GM12878 (cell line): Measurements from ENCODE around the gene SSBP2. TPM values are rescaled to one million over a fixed set of nuclear protein-coding genes. Genes with fewer than 3 reads are reported as not detected.

ENCODE experiments used
- ATAC-seq: fragments of 200-7000 bp; cut with Tn5 transposase; 3 replicates; pipeline ENCODE4 v1.9.1; 2020; ENCODE audit warnings: mild to moderate bottlenecking, moderate library complexity
- BruUV-seq: library from RNA; stranded (reverse); fragments of 400-500 nt; replicated peaks from 2 replicates; lab custom pipeline; 2021; lab: Mats Ljungman, UMichigan
- CTCF ChIA-PET: fragments of 300-600 bp; sonication (Branson Sonifier 250); formaldehyde crosslinking; extraction: SDS; loops from one replicate; lab custom pipeline; 2021; ENCODE audit warnings: inconsistent platforms; lab: Yijun Ruan, JAX
- POLR2A ChIA-PET: fragments of 350-600 bp; formaldehyde crosslinking; extraction: SDS; loops from one replicate; lab custom pipeline; 2021; ENCODE audit warnings: inconsistent platforms; lab: Charles Lee
- RAD21 ChIA-PET: fragments of 300-600 bp; sonication (Branson Sonifier 250); formaldehyde crosslinking; loops from one replicate; lab custom pipeline; 2023; ENCODE audit warnings: antibody characterized with exemption; ENCODE audit not compliant: unreplicated experiment; lab: Charles Lee
- SMC1A ChIA-PET: fragments of 300-600 bp; sonication (Branson Sonifier 250); formaldehyde crosslinking; loops from one replicate; lab custom pipeline; 2023; ENCODE audit not compliant: unreplicated experiment, uncharacterized antibody; lab: Charles Lee
- DNase-seq: peaks from one replicate; pipeline ENCODE4 v3.0.0-alpha.2; 2011; ENCODE audit warnings: low read depth, low spot score
- FAIRE-seq: peaks from 3 replicates; lab custom pipeline; 2011; peaks lifted over from hg19 to GRCh38; lab: Jason Lieb, UNC
- H2AFZ ChIP-seq: 2 replicates; pipeline ENCODE4 v1.6.0; 2011; ENCODE audit warnings: low read depth, low read length, control low read depth; ENCODE audit not compliant: control insufficient read depth
- H3K27ac ChIP-seq: 2 replicates; pipeline ENCODE4 v1.5.1; 2011; ENCODE audit warnings: control low read depth; ENCODE audit not compliant: control insufficient read depth, insufficient read depth
- H3K27me3 ChIP-seq, 2 experiments: replicated peaks in 1 of 2; 2 replicates each; pipeline versions ENCODE4 v1.6.0 to v1.6.1; 2011; ENCODE audit warnings: low read length in 1 of 2; ENCODE audit not compliant: control insufficient read depth in 2 of 2, insufficient read depth in 2 of 2
- H3K36me3 ChIP-seq, 2 experiments: 2 replicates each; pipeline ENCODE4 v1.5.1; 2011; ENCODE audit warnings: low read length in 1 of 2; ENCODE audit not compliant: control insufficient read depth in 2 of 2, insufficient read depth in 2 of 2
- H3K4me1 ChIP-seq: 2 replicates; pipeline ENCODE4 v1.6.1; 2011; ENCODE audit warnings: mild to moderate bottlenecking, low read length, moderate library complexity, mixed read lengths; ENCODE audit not compliant: control insufficient read depth, insufficient read depth
- H3K4me2 ChIP-seq: 2 replicates; pipeline ENCODE4 v1.6.0; 2011; ENCODE audit warnings: control low read depth; ENCODE audit not compliant: control insufficient read depth, insufficient read depth
- H3K4me3 ChIP-seq: fragments of 200-600 bp; sonication (generic); 2 replicates; pipeline ENCODE4 v1.5.1; 2016
- H3K79me2 ChIP-seq: 2 replicates; pipeline ENCODE4 v1.6.0; 2011; ENCODE audit warnings: low read length; ENCODE audit not compliant: control insufficient read depth, insufficient read depth
- H3K9ac ChIP-seq: 2 replicates; pipeline ENCODE4 v1.8.0; 2011; ENCODE audit warnings: low read length, control low read depth, mixed read lengths; ENCODE audit not compliant: control insufficient read depth, insufficient read depth
- H3K9me3 ChIP-seq: replicated peaks from 3 replicates; pipeline ENCODE4 v1.5.1; 2011; ENCODE audit warnings: mild to moderate bottlenecking, low read length; ENCODE audit not compliant: control insufficient read depth, insufficient read depth
- H4K20me1 ChIP-seq: 2 replicates; pipeline ENCODE4 v1.6.0; 2011; ENCODE audit not compliant: control insufficient read depth, insufficient read depth
- ATF7 ChIP-seq: fragments of 450-650 bp; IDR thresholded peaks from 2 replicates; pipeline ENCODE4 v1.6.1; 2016; ENCODE audit warnings: low read depth, mild to moderate bottlenecking
- BRCA1 ChIP-seq: IDR thresholded peaks from 2 replicates; pipeline ENCODE4 v1.6.1; 2011; ENCODE audit warnings: low read depth, low read length, improper control_type of control experiment
- CBX3 ChIP-seq: fragments of 200-600 bp; sonication (generic); IDR thresholded peaks from 2 replicates; pipeline ENCODE4 v1.6.1; 2016; ENCODE audit warnings: low read depth, borderline replicate concordance
- CHD1 ChIP-seq: IDR thresholded peaks from 2 replicates; pipeline ENCODE4 v1.6.1; 2012; ENCODE audit warnings: low read depth, low read length, improper control_type of control experiment
- ETV6 ChIP-seq, 2 experiments: fragments of 450-650 bp in 1 of 2; IDR thresholded peaks in 1 of 2; conservative IDR thresholded peaks in 1 of 2; 2 replicates each; pipeline ENCODE4 v1.6.1; 2014; ENCODE audit warnings: antibody characterized with exemption in 1 of 2, borderline replicate concordance in 1 of 2, low read depth in 1 of 2, mild to moderate bottlenecking in 1 of 2, moderate library complexity in 1 of 2
- KDM1A ChIP-seq: fragments of 200-600 bp; sonication (generic); IDR thresholded peaks from 2 replicates; pipeline ENCODE4 v1.6.1; 2016; ENCODE audit warnings: borderline replicate concordance
- NRF1 ChIP-seq: conservative IDR thresholded peaks from 2 replicates; pipeline ENCODE4 v1.6.1; 2011; ENCODE audit warnings: mild to moderate bottlenecking, low read depth, low read length, improper control_type of control experiment
- PAX8 ChIP-seq: fragments of 450-650 bp; IDR thresholded peaks from 2 replicates; pipeline ENCODE4 v1.6.1; 2017; ENCODE audit warnings: mild to moderate bottlenecking, moderate library complexity
- PML ChIP-seq: IDR thresholded peaks from 2 replicates; pipeline ENCODE4 v1.6.1; 2012; ENCODE audit warnings: low read length, inconsistent platforms
- RB1 ChIP-seq: fragments of 450-650 bp; formaldehyde crosslinking; IDR thresholded peaks from 2 replicates; pipeline ENCODE4 v1.6.1; 2017; ENCODE audit warnings: mild to moderate bottlenecking, borderline replicate concordance
- TCF3 ChIP-seq: IDR thresholded peaks from 2 replicates; pipeline ENCODE4 v1.6.1; 2012; ENCODE audit warnings: low read depth, mild to moderate bottlenecking, low read length, borderline replicate concordance; ENCODE audit not compliant: insufficient read depth
- USF2 ChIP-seq: IDR thresholded peaks from 2 replicates; pipeline ENCODE4 v1.6.1; 2011; ENCODE audit warnings: low read depth, low read length, improper control_type of control experiment, borderline replicate concordance
- ZBTB4 ChIP-seq: fragments of 450-650 bp; formaldehyde crosslinking; IDR thresholded peaks from 2 replicates; pipeline ENCODE4 v1.4.0; 2022; ENCODE audit warnings: mild to moderate bottlenecking, moderate library complexity
- WGBS: methylation state at CpG from one replicate; pipeline ENCODE4 v1.1.6; 2016; ENCODE audit warnings: low lambda C conversion rate; ENCODE audit not compliant: insufficient replicate concordance, insufficient coverage; ENCODE audit errors: missing lambda C conversion rate; 5-methylcytosine and 5-hydroxymethylcytosine counted together
- in situ Hi-C: fragments of 300-500 bp; cut with MboI; formaldehyde crosslinking; loops from 9 replicates; pipeline ENCODE4 v1.14.3; 2018; ENCODE audit warnings: mixed read lengths
- intact Hi-C: fragments of 100-400 bp; cut with micrococcal nuclease; formaldehyde crosslinking; loops from one replicate; pipeline ENCODE4 v1.14.2; 2022; ENCODE audit not compliant: unreplicated experiment
- polyA plus RNA-seq, 11 experiments: library from polyadenylated mRNA; depleted of rRNA in 4 of 11; unstranded in 6 of 11; stranded (reverse) in 5 of 11; fragments of >200 nt; fragmentation: Nextera tagmentation in 4 of 11; fragmentation: Illumina TruSeq in 1 of 11; extraction: Ambion mirVana in 4 of 11; extraction: Trizol in 1 of 11; gene quantifications; 1 replicate in 1 of 11; 2 replicates in 10 of 11; pipeline versions ENCODE4 v1.2.1 to v1.2.3, GENCODE V29; 2011 to 2016; ENCODE audit warnings: inconsistent platforms in 2 of 11, missing spikeins in 2 of 11, low read depth in 1 of 11
- total RNA-seq, 4 experiments: library from RNA; depleted of rRNA in 3 of 4; stranded (reverse); fragments of >200 nt in 3 of 4; fragmentation: Illumina TruSeq in 1 of 4; extraction: Trizol in 1 of 4; gene quantifications; 2 replicates each; pipeline versions ENCODE4 v1.2.1 to v1.2.3, GENCODE V29; 2013 to 2021

SSBP2 gene
- total and polyA plus RNA-seq, 10 of the 15 experiments (the other 5 are each of a cell fraction or from before 2014, with no cell fraction given), result 52.2 to 132 (median 110) TPM

- no peak for FAIRE-seq
Measured at GRCh38 chr5:81427566-81427965, 323.3 kb downstream of the SSBP2 start.

GRCh38 chr5:81426359-81427030, 324.4 kb downstream of the SSBP2 start:
- in situ Hi-C loops (loop anchor here (10.0 kb wide), 1 partner anchor 798 kb away; no protein-coding TSS in a partner anchor), intact Hi-C loops (loop anchor here (2.0 to 10.0 kb wide), 3 partner anchors 328 to 798 kb away; partner anchors contain the start of gene SSBP2)
- Histone ChIP-seq H3K79me2 (no peaks in the 10 kb centered on the region), H3K27me3 (no peaks in the 10 kb centered on the region), H3K9ac (no peak overlapping the region), H3K27ac (no peak overlapping the region), H3K36me3 (peaks cover 0 to 1% of the 10 kb centered on the region in 2 experiments; a peak in 2 of 4 replicates), H3K4me2 (no peak overlapping the region), H3K4me1 (no peaks in the 10 kb centered on the region), H2AFZ (no peak overlapping the region), H3K4me3 (no peak overlapping the region), H4K20me1 (no peaks in the 10 kb centered on the region), H3K9me3 (no peaks in the 10 kb centered on the region)
- no peak for ATAC-seq
- BruUV-seq, result no TSS peak
- no peak for FAIRE-seq
- ChIA-PET CTCF (interaction anchor here (0.7 to 7.2 kb wide), 24 partner anchors 8 to 833 kb away, joined by 3 to 87 read pairs (median 4); no protein-coding TSS in a partner anchor), RAD21 (interaction anchor here (0.5 to 7.6 kb wide), 8 partner anchors 273 to 799 kb away, joined by 3 to 97 read pairs (median 4); no protein-coding TSS in a partner anchor), POLR2A (interaction anchor here (1.5 kb wide), 1 partner anchor 739 kb away, joined by 7 read pairs; no protein-coding TSS in a partner anchor), SMC1A (interaction anchor here (0.6 to 6.4 kb wide), 18 partner anchors 10 to 803 kb away, joined by 3 to 95 read pairs (median 3); no protein-coding TSS in a partner anchor)
- 78% methylated on average over 3 of the region's 3 CpGs for WGBS
- DNase-seq, result no peak
- no peak for TF ChIP-seq ZBTB4 (CRISPR knock-in tag)
- no peak for TF ChIP-seq PML
- TF ChIP-seq CHD1, result no peak
- TF ChIP-seq RB1, result no peak
- TF ChIP-seq ETV6 (conservative IDR thresholded peaks at IDR 0.05 in 1 of 2, IDR thresholded peaks at IDR 0.05 in 1 of 2; ENCODE audit: borderline replicate concordance in 1 of 2, low read depth in 1 of 2), result no peak
- TF ChIP-seq KDM1A, result no peak
- no peak for TF ChIP-seq TCF3
- TF ChIP-seq USF2, result no peak

More at GRCh38 chr5:81427566-81427965, 323.3 kb downstream of the SSBP2 start:
- no TSS peak for BruUV-seq
- DNase-seq (no peak), ATAC-seq (no peak)
- ChIA-PET CTCF (interaction anchor here (1.5 to 7.2 kb wide), 7 partner anchors 13 to 829 kb away, joined by 3 to 87 read pairs (median 10); no protein-coding TSS in a partner anchor), POLR2A (no interaction called here), RAD21 (interaction anchor here (1.4 to 7.6 kb wide), 2 partner anchors 425 to 737 kb away, joined by 3 to 97 read pairs; no protein-coding TSS in a partner anchor), SMC1A (interaction anchor here (1.1 to 6.4 kb wide), 4 partner anchors 9 to 737 kb away, joined by 3 to 95 read pairs (median 4); no protein-coding TSS in a partner anchor)
- Histone ChIP-seq H3K36me3 (no peaks in the 10 kb centered on the region; a peak in 2 of 4 replicates), H2AFZ (no peak overlapping the region), H4K20me1 (no peaks in the 10 kb centered on the region), H3K4me1 (no peaks in the 10 kb centered on the region), H3K27me3 (no peaks in the 10 kb centered on the region), H3K4me2 (no peak overlapping the region), H3K9me3 (no peaks in the 10 kb centered on the region), H3K79me2 (no peaks in the 10 kb centered on the region), H3K4me3 (no peak overlapping the region), H3K9ac (no peak overlapping the region), H3K27ac (no peak overlapping the region)
- in situ Hi-C loops (loop anchor here (10.0 kb wide), 1 partner anchor 797 kb away; no protein-coding TSS in a partner anchor), intact Hi-C loops (loop anchor here (2.0 to 10.0 kb wide), 3 partner anchors 327 to 797 kb away; partner anchors contain the start of gene SSBP2)
- 91% methylated on average over 1 of the region's 1 CpG for WGBS
- no peak for TF ChIP-seq ATF7
- no peak for TF ChIP-seq BRCA1
- no peak for TF ChIP-seq PAX8
- TF ChIP-seq CBX3, result no peak
- no peak for TF ChIP-seq NRF1
